ENCODE measurements around the gene MRPL58.

DNA sequence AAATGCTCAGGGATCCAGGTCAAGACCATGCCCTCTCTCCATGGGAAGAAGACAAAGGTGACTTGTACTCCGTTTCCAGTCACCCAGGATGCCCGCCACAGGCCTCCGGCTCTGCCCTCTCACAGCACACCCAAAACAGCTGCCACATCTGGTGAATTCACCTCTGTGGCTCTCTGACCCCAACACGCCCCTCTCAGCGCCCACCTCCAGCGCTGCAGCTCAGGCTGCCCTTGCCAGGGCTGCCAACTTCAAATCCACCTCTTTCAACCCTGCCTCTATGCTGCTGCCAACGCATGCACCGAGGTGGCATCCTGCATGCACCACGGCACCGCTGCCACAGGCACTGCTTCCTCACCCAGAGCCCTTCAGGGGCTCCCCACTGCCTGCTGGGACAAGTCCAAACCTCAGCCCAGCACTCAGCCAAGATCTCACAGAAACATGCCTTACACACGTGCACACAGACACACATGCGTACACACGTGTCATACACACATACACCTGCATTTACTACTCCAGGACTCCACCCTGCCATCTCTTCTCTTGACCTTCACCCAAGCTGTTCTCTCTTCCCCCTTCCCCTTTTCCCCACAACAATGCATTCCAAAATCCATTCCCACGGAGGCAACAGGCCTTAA is 47.4 kb upstream of the MRPL58 start:
- TF ChIP-seq TAF1 (IDR thresholded peaks at IDR 0.05; ENCODE audit: low read depth, low read length) (no peak), POLR2AphosphoS5 (IDR thresholded peaks at IDR 0.05; ENCODE audit: low read depth, low read length) (no peak)
